WERI-Rb-1 (cell line): ENCODE results near the gene CATSPER3.

Source experiments
- DNase-seq: peaks from one replicate; pipeline ENCODE4 v3.0.0-alpha.2; 2020
- H3K27ac ChIP-seq: fragments of 250-450 bp; sonication (Bioruptor Pico); 2 replicates; pipeline ENCODE4 v1.5.1; 2020; ENCODE audit warnings: mild to moderate bottlenecking, moderate library complexity
- H3K27me3 ChIP-seq: fragments of 250-450 bp; sonication (Bioruptor Pico); 2 replicates; pipeline ENCODE4 v1.5.1; 2021; ENCODE audit warnings: mild to moderate bottlenecking, low read depth, moderate library complexity; ENCODE audit not compliant: insufficient read depth, severe bottlenecking
- H3K36me3 ChIP-seq: fragments of 250-450 bp; sonication (Bioruptor Pico); 2 replicates; pipeline ENCODE4 v1.5.1; 2020; ENCODE audit warnings: mild to moderate bottlenecking, moderate library complexity
- H3K4me3 ChIP-seq: 2 replicates; pipeline ENCODE4 v1.5.1; 2011; ENCODE audit warnings: low read depth, mild to moderate bottlenecking, control low read depth, low read length
- H3K9me3 ChIP-seq: fragments of 250-450 bp; sonication (Bioruptor Pico); 2 replicates; pipeline ENCODE4 v1.5.1; 2021; ENCODE audit warnings: mild to moderate bottlenecking, moderate library complexity; ENCODE audit not compliant: severe bottlenecking
- TF ChIP-seq, protein P1 (sequence below): IDR thresholded peaks from 2 replicates; pipeline ENCODE4 v1.5.1; 2011; ENCODE audit warnings: low read depth, mild to moderate bottlenecking, control low read depth, inconsistent platforms, low read length

The CATSPER3 gene

DNA sequence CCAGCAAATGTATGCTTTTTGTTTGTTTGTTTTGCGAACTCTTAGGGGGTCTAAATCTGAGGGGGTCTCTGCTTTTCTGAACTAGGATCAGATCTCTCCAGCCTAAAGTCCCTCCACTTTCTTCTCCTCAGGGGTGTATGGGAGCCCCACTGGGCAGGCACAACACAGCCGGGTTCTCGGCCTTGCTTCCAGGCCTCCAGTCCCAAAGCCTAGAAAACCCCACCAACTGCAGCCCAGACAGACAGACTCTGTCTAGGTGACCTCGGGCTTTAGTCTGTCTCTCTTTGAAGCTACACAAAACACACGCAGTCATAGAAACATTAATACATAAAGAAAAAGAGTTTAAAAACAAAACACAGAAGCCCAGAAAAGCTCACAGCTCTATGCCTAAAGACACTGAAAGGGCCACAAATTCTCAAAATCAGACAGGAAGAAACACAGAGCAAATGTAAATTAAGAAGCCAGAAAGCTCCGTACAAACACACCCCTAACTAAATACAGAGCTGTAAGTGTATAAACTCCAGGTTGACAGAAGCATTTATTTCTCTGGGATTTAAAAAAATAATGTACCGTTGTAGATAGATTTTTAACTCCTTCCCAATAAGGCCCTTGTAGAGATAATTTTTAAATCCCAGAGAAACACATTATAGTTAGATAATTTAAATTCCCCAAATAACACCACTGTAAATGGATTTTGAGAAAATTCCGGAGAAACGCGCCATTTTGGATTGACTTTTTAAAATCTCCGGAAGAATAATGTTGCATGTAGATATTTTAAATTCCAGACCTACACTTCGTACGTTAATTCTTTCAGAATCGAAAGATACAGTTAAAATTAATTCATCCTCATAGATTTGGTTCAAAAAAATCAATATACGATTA is 64.3 kb downstream of the CATSPER3 start:
- Histone ChIP-seq H3K27me3 (no peaks in the 10 kb centered on the region), H3K27ac (peak overlapping the region; percentile 91), H3K36me3 (peaks cover 36% of the 10 kb centered on the region), H3K9me3 (no peaks in the 10 kb centered on the region), H3K4me3 (peak overlapping the region; percentile 88)
- TF ChIP-seq, protein P1, sequence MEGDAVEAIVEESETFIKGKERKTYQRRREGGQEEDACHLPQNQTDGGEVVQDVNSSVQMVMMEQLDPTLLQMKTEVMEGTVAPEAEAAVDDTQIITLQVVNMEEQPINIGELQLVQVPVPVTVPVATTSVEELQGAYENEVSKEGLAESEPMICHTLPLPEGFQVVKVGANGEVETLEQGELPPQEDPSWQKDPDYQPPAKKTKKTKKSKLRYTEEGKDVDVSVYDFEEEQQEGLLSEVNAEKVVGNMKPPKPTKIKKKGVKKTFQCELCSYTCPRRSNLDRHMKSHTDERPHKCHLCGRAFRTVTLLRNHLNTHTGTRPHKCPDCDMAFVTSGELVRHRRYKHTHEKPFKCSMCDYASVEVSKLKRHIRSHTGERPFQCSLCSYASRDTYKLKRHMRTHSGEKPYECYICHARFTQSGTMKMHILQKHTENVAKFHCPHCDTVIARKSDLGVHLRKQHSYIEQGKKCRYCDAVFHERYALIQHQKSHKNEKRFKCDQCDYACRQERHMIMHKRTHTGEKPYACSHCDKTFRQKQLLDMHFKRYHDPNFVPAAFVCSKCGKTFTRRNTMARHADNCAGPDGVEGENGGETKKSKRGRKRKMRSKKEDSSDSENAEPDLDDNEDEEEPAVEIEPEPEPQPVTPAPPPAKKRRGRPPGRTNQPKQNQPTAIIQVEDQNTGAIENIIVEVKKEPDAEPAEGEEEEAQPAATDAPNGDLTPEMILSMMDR = no peak
- DNase-seq = no peak

DNA sequence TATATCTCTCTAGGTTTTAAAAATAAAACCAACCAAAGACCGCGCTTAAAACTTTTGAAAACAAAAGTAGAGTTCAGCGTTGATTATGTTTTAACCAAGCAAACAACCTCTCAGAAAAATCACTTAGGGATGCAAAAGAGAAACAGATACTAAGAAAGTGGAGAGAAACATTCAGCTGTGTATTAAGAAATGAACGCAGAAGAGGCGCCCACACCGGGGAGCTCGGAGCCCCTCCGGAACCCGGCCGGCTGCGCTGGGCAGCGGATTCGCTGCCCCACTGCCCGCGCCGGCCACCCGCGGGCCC is 64.9 kb downstream of the CATSPER3 start:
- Histone ChIP-seq H3K36me3 (peaks cover 30% of the 10 kb centered on the region), H3K27ac (peak overlapping the region; percentile 91), H3K27me3 (no peaks in the 10 kb centered on the region), H3K9me3 (no peaks in the 10 kb centered on the region), H3K4me3 (peak overlapping the region; percentile 88)
- DNase-seq = no peak
- TF ChIP-seq, protein P1 = no peak

DNA sequence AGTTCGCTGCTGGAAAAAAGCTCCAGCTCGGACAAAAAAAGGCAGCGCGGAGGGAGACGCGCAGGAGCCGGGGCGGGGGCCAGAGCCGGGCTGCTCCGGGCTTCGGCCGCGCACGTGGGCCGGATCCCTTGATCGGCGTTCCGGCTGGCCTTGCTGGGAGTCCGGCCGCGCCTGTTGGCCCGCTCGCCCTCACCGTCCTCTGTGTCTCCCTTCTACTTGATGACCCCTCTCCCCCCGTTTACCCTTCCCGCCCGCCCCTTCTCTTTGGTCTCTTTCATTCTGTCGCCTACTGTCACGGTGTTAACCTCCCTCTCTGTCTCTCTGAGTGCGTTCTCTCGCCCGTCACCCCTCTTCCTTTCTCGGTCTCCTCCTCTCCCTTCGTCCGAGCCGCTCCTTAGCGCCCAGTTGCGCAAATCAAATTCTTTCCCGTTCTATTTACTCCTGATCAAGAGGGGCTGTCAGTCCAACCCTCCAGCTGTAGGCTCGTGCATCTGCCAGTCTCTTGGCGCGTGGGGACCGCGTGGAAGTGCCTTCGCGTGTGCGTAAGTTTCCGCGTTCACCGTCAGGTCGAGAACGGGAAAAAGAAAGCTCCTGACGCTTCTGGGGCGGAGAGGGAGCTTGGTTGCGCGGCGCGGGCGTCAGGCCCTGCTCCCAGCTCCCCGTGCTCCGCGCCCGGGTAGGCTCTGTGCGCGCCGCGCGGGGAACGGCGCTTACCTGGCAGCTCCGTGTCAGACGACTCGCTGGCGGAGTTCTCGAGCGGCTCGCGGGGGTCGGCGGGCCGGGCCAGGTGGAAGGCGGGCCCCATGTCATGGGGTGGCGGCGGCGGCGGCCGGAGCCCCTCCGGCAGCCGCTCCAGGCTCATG is 65.5 kb downstream of the CATSPER3 start:
- H3K27me3 ChIP-seq = no peaks in the 10 kb centered on the region
- peaks cover 24% of the 10 kb centered on the region for H3K36me3 ChIP-seq
- DNase-seq = no peak
- TF ChIP-seq, protein P1 = no peak
- H3K4me3 ChIP-seq = peak overlapping the region; percentile 88
- H3K27ac ChIP-seq = peak overlapping the region; percentile 91
- no peaks in the 10 kb centered on the region for H3K9me3 ChIP-seq

DNA sequence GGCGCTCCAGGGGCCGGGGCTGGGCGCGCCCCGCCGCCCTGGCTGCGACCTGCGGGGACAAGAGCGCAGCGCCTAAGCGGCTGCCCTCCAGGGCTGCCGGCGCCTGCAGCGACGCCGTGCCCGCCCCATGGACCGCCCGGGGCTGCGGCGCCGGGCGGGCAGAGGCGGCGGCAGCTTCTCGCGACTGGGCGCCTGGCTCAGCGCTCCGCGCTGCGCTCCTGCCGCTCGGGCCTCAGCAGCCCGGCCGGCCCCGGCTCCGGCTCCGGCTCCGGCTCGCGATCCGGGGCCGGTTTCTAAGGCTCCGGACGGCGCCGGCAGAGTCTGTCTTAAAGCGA is 66.2 kb downstream of the CATSPER3 start, which contains the start of gene PITX1:
PITX1 (minus strand) TSS at position 328 of the 335 bp plus-strand sequence. CDS start 347 bp downstream, outside the sequence.
- no peaks in the 10 kb centered on the region for H3K27me3 ChIP-seq
- peak within 1 kb of the TSS; percentile 98 for H3K27ac ChIP-seq
- no peak for DNase-seq

DNA sequence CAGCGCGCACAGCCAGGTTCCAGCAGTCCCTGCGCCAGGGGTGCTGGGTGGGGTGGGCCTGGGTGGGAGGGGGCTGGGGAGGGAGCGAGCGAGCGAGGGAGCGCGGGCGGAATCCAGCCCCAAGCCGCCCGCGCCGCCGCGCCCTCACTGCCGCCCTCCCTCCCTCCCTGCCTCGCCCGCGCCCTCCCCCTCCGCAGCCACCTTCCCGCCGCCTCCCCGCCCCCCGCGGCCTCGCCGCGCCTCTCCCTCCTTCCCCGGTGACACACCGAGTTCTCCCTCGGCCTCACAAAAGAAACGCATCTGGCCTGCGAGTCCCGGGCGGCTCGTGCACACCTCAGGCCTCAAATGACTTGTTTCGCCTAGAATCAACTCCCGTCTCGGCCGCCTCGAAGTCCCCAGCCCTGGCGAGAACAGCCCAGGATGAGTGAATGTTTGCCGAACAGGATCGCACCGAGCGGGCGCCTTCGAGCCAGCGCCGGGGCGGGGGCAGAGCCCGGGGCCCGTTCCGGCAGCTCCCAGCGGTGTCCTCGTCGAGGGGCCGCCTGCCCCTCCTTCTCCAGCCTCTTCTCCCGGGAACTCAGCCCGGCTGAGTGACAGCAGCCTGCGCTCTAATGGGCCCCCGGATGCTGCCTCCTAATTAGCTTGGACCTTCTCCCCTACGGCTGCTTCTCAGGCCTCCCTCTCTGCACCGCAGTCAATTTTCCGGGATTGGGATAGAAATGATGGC is 66.7 kb downstream of the CATSPER3 start:
- DNase-seq = peak; percentile 92
- no peaks in the 10 kb centered on the region for H3K27me3 ChIP-seq
- TF ChIP-seq, protein P1 = no peak

More for the DNA sequence above, 66.2 kb downstream of the CATSPER3 start, which contains the start of gene PITX1:
- TF ChIP-seq, protein P1 = no peak
- H3K9me3 ChIP-seq = no peaks in the 10 kb centered on the region
- peaks cover 21% of the 10 kb centered on the region for H3K36me3 ChIP-seq
- H3K4me3 ChIP-seq = peak within 1 kb of the TSS; percentile 88

More for the DNA sequence above, 66.7 kb downstream of the CATSPER3 start:
- Histone ChIP-seq H3K9me3 (no peaks in the 10 kb centered on the region), H3K27ac (peak overlapping the region; percentile 98), H3K4me3 (peak overlapping the region; percentile 88), H3K36me3 (peaks cover 15% of the 10 kb centered on the region)
